Mesendoderm (in vitro differentiated cells): ENCODE results near the gene CERS6.
"Not testable (repeated sequence)": the region's sequence is repeated elsewhere in the genome, so short reads cannot be mapped to it uniquely, and the experiment has no call there.

ENCODE experiments used
- DNase-seq: peaks from one replicate; pipeline ENCODE4 v3.0.0; 2013
- H2AK5ac ChIP-seq: 2 replicates; pipeline ENCODE4 v1.6.1; 2013; ENCODE audit warnings: low read length, inconsistent platforms
- H2BK120ac ChIP-seq: 2 replicates; pipeline ENCODE4 v1.6.1; 2013; ENCODE audit warnings: low read depth, mild to moderate bottlenecking, low read length, moderate library complexity, mixed read lengths
- H2BK15ac ChIP-seq: replicated peaks from 2 replicates; pipeline ENCODE4 v1.6.1; 2013; ENCODE audit warnings: low read depth, mild to moderate bottlenecking, moderate library complexity
- H2BK5ac ChIP-seq: 2 replicates; pipeline ENCODE4 v1.6.1; 2013; ENCODE audit warnings: low read length, inconsistent platforms
- H3K18ac ChIP-seq: 2 replicates; pipeline ENCODE4 v1.6.1; 2013; ENCODE audit warnings: mild to moderate bottlenecking, low read length, mixed read lengths
- H3K23ac ChIP-seq: one replicate; pipeline ENCODE4 v1.6.1; 2013; ENCODE audit warnings: low read length
- H3K27ac ChIP-seq: 2 replicates; pipeline ENCODE4 v1.5.1; 2013; ENCODE audit warnings: low read depth, mild to moderate bottlenecking, inconsistent platforms, low read length, moderate library complexity
- H3K27me3 ChIP-seq: 2 replicates; pipeline ENCODE4 v1.6.1; 2013; ENCODE audit warnings: low read length, control low read depth, mild to moderate bottlenecking, inconsistent platforms; ENCODE audit not compliant: insufficient read depth, poor library complexity
- H3K36me3 ChIP-seq: 2 replicates; pipeline ENCODE4 v1.6.1; 2013; ENCODE audit warnings: low read length, inconsistent platforms; ENCODE audit not compliant: control insufficient read depth, insufficient read depth
- H3K4ac ChIP-seq: one replicate; pipeline ENCODE4 v1.6.1; 2013; ENCODE audit warnings: low read depth, mild to moderate bottlenecking, low read length, moderate library complexity
- H3K4me1 ChIP-seq: 2 replicates; pipeline ENCODE4 v1.6.1; 2013; ENCODE audit warnings: low read depth, low read length, inconsistent platforms; ENCODE audit not compliant: control insufficient read depth
- H3K4me2 ChIP-seq: 2 replicates; pipeline ENCODE4 v1.6.1; 2013; ENCODE audit warnings: low read length
- H3K4me3 ChIP-seq: 2 replicates; pipeline ENCODE4 v1.5.1; 2013; ENCODE audit warnings: mild to moderate bottlenecking, low read length
- H3K56ac ChIP-seq: one replicate; pipeline ENCODE4 v1.6.1; 2013; ENCODE audit warnings: low read length
- H3K79me1 ChIP-seq: 2 replicates; pipeline ENCODE4 v1.6.1; 2013; ENCODE audit warnings: low read length, inconsistent platforms
- H3K79me2 ChIP-seq: 2 replicates; pipeline ENCODE4 v1.6.1; 2013; ENCODE audit warnings: mild to moderate bottlenecking, low read length; ENCODE audit not compliant: control insufficient read depth, insufficient read depth
- H3K9ac ChIP-seq: 2 replicates; pipeline ENCODE4 v1.6.1; 2013; ENCODE audit warnings: low read length, inconsistent platforms
- H4K5ac ChIP-seq: one replicate; pipeline ENCODE4 v1.6.1; 2013; ENCODE audit warnings: low read length
- H4K8ac ChIP-seq: one replicate; pipeline ENCODE4 v1.6.1; 2013; ENCODE audit warnings: low read depth, mild to moderate bottlenecking, control low read depth, low read length, moderate library complexity
- WGBS: extraction: QIAGEN DNeasy Blood & Tissue Kit; methylation state at CpG from one replicate; pipeline ENCODE4 v1.1.7; 2013; ENCODE audit warnings: low lambda C conversion rate, missing lambda C conversion rate; ENCODE audit not compliant: insufficient coverage; ENCODE audit errors: extremely low coverage; 5-methylcytosine and 5-hydroxymethylcytosine counted together

The CERS6 gene

GRCh38 chr2:168490946-168491605 lies 35.0 kb downstream of the CERS6 start:
- H2BK5ac ChIP-seq, result no peak overlapping the region
- H4K8ac ChIP-seq, result no peak overlapping the region
- H3K79me1 ChIP-seq, result peaks cover 8% of the 10 kb centered on the region
- peak overlapping the region; percentile 19 for H3K27ac ChIP-seq
- H2BK15ac ChIP-seq, result peak overlapping the region; percentile 92
- no peak overlapping the region for H3K4ac ChIP-seq
- no CpG with 5 or more reads among the region's 3 CpGs for WGBS
- H3K27me3 ChIP-seq, result no peaks in the 10 kb centered on the region
- no peaks in the 10 kb centered on the region for H3K36me3 ChIP-seq
- no peak overlapping the region for H3K56ac ChIP-seq
- peak; percentile 54 for DNase-seq
- H2BK120ac ChIP-seq, result peak overlapping the region; percentile 37
- no peak overlapping the region for H3K4me2 ChIP-seq
- peaks cover 2% of the 10 kb centered on the region for H3K4me1 ChIP-seq
- no peak overlapping the region for H3K23ac ChIP-seq
- no peak overlapping the region for H3K4me3 ChIP-seq
- no peak overlapping the region for H3K9ac ChIP-seq
- H3K79me2 ChIP-seq, result peaks cover 4% of the 10 kb centered on the region
- no peak overlapping the region for H4K5ac ChIP-seq
- H3K18ac ChIP-seq, result peak overlapping the region; percentile 96
- no peak overlapping the region for H2AK5ac ChIP-seq

DNA sequence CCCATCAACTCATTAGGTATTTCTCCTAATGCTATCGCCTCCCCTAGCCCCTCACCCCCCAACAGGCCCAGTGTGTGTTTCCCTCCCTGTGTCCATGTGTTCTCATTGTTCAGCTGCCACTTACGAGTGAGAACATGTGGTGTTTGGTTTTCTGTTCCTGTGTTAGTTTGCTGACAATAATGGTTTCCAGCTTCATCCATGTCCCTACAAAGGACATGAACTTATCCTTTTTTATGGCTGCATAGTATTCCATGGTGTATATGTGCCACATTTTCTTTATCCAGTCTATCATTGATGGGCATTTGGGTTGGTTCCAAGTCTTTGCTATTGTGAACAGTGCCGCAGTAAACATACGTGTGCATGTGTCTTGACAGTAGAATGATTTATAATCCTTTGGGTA lies 35.7 kb downstream of the CERS6 start:
- not testable (repeated sequence) for H3K4ac ChIP-seq, H3K56ac ChIP-seq, H4K8ac ChIP-seq, H2BK120ac ChIP-seq, H3K27me3 ChIP-seq, H3K4me2 ChIP-seq, H3K79me1 ChIP-seq, H3K36me3 ChIP-seq, H4K5ac ChIP-seq, H3K23ac ChIP-seq, H3K4me1 ChIP-seq, H3K18ac ChIP-seq, H3K4me3 ChIP-seq, H3K79me2 ChIP-seq, H2AK5ac ChIP-seq, H2BK15ac ChIP-seq, H2BK5ac ChIP-seq, H3K27ac ChIP-seq, H3K9ac ChIP-seq, DNase-seq
- WGBS, result no CpG with 5 or more reads among the region's 4 CpGs

DNA sequence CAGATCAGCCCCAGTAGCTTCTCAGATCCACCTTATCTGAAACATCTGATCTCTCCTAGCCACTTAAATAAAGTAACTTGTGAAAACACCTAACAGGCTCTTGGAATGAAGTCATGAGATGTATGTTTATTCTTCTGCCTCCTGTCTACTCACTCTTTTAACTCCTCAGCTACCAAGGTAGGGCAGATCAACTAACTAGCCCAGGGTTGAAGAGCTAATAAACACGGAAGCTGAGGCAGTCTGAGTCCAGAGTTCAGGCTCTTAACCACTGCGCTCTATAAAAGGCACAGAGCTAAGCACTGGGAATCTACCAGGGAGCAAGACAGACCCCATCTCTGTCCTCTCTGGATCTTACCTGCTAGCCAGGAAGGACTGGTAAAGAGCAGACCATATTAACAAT lies 37.1 kb downstream of the CERS6 start:
- WGBS, result no CpG with 5 or more reads among the region's 2 CpGs

DNA sequence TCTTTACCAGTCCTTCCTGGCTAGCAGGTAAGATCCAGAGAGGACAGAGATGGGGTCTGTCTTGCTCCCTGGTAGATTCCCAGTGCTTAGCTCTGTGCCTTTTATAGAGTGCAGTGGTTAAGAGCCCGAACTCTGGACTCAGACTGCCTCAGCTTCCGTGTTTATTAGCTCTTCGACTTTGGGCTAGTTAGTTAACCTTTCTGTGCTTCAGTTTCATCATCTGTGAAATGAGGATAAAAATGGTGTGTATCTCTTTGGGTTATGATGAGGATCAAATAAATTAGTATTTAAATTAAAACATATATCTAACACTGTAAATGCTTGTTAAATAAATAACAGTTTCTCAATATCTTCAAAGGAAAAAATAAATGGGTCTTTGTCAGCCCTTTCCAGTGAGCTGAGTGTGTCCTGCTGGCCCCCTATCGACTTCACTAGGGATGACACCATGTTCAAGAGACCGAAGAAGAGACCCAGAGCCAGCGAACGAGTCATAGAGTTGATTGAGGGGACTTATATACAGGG lies 38.2 kb downstream of the CERS6 start:
- H3K79me1 ChIP-seq, result peaks cover 11% of the 10 kb centered on the region
- no peak overlapping the region for H3K27ac ChIP-seq
- no CpG with 5 or more reads among the region's 7 CpGs for WGBS
- H3K56ac ChIP-seq, result no peak overlapping the region
- H2AK5ac ChIP-seq, result no peak overlapping the region
- no peak overlapping the region for H3K4me3 ChIP-seq
- no peak overlapping the region for H3K23ac ChIP-seq
- H3K4me1 ChIP-seq, result peaks cover 2% of the 10 kb centered on the region
- H3K79me2 ChIP-seq, result peaks cover 4% of the 10 kb centered on the region
- H4K5ac ChIP-seq, result no peak overlapping the region
- no peaks in the 10 kb centered on the region for H3K36me3 ChIP-seq
- H2BK15ac ChIP-seq, result no peak overlapping the region
- H2BK5ac ChIP-seq, result no peak overlapping the region
- no peak overlapping the region for H4K8ac ChIP-seq
- peak overlapping the region; percentile 43 for H3K4ac ChIP-seq
- no peak overlapping the region for H3K4me2 ChIP-seq
- DNase-seq, result peak; percentile 76
- H3K27me3 ChIP-seq, result no peaks in the 10 kb centered on the region
- no peak overlapping the region for H2BK120ac ChIP-seq
- H3K9ac ChIP-seq, result no peak overlapping the region
- H3K18ac ChIP-seq, result peak overlapping the region; percentile 77

More for the DNA sequence above, 37.1 kb downstream of the CERS6 start:
- H3K4me2 ChIP-seq, H3K9ac ChIP-seq, H2BK120ac ChIP-seq, H4K8ac ChIP-seq, H4K5ac ChIP-seq, H3K4me3 ChIP-seq, H3K27ac ChIP-seq, H2AK5ac ChIP-seq, H3K23ac ChIP-seq, H2BK5ac ChIP-seq, H3K18ac ChIP-seq, H3K79me1 ChIP-seq, H2BK15ac ChIP-seq, H3K4ac ChIP-seq, H3K79me2 ChIP-seq, H3K27me3 ChIP-seq, H3K4me1 ChIP-seq, H3K56ac ChIP-seq, H3K36me3 ChIP-seq: not testable (repeated sequence)
- DNase-seq, result peak; percentile 61

DNA sequence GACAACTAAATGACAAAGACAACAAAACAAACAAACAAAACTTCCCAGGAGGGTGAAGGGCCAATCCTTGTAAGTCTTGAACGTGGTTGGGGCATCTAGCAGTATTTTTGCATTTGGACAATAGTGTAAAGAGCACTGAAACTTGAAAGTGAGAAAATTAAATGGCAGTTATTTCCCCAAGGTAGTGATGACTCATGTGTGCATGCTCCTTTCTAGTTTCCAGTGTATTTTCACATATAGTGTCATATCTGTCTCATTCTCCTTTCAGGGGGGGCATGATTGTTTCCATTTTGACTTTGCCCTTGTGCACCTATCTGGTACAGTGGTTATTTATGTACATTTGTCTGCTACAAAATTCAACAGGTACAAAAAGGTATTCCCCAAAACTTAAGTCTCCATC lies 39.5 kb downstream of the CERS6 start:
- H3K4ac ChIP-seq, result no peak overlapping the region
- no peak overlapping the region for H3K9ac ChIP-seq
- no peak overlapping the region for H3K23ac ChIP-seq
- H3K79me1 ChIP-seq, result peaks cover 11% of the 10 kb centered on the region
- no peak overlapping the region for H2BK5ac ChIP-seq
- H3K4me2 ChIP-seq, result no peak overlapping the region
- H3K18ac ChIP-seq, result no peak overlapping the region
- H3K27me3 ChIP-seq, result no peaks in the 10 kb centered on the region
- H3K4me3 ChIP-seq, result no peak overlapping the region
- no peak overlapping the region for H2BK120ac ChIP-seq
- H3K27ac ChIP-seq, result no peak overlapping the region
- DNase-seq, result no peak
- no peak overlapping the region for H2BK15ac ChIP-seq
- no peak overlapping the region for H2AK5ac ChIP-seq
- no CpG with 5 or more reads among the region's 1 CpG for WGBS
- no peaks in the 10 kb centered on the region for H3K36me3 ChIP-seq
- no peak overlapping the region for H4K5ac ChIP-seq
- H4K8ac ChIP-seq, result no peak overlapping the region
- H3K79me2 ChIP-seq, result peaks cover 4% of the 10 kb centered on the region
- no peak overlapping the region for H3K56ac ChIP-seq
- H3K4me1 ChIP-seq, result peaks cover 5% of the 10 kb centered on the region

DNA sequence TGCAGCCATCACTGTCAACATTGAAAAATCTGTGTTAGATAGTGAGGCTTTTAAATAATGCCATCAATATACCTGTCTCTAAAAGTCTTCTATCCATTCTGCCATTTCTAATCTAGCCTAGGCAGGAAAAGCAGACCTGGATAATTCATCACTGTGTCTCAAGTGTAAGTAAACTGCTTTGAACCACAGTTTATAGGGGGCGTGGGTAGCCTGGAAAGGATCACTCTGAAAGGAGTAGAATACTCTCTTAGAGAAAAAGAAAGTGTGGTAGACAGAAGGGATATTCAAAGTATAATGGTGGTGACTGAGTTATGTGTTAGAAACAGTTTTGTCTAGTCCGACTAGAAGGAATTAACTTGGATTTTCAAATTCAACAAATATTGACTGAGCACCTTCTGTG lies 40.8 kb downstream of the CERS6 start:
- Histone ChIP-seq H3K79me1 (peaks cover 13% of the 10 kb centered on the region), H2BK5ac (no peak overlapping the region), H3K9ac (no peak overlapping the region), H3K18ac (no peak overlapping the region), H3K36me3 (no peaks in the 10 kb centered on the region), H3K79me2 (peaks cover 4% of the 10 kb centered on the region), H3K4me1 (peaks cover 5% of the 10 kb centered on the region), H3K4me3 (no peak overlapping the region), H2AK5ac (no peak overlapping the region), H2BK120ac (no peak overlapping the region), H3K4me2 (no peak overlapping the region), H3K56ac (no peak overlapping the region), H2BK15ac (no peak overlapping the region), H4K5ac (no peak overlapping the region), H3K27me3 (no peaks in the 10 kb centered on the region), H3K23ac (no peak overlapping the region), H3K27ac (no peak overlapping the region), H4K8ac (no peak overlapping the region), H3K4ac (no peak overlapping the region)
- no peak for DNase-seq
- WGBS, result no CpG with 5 or more reads among the region's 2 CpGs
